HG03095 (cell line): Measurements from ENCODE around the gene ANKRD49.

Experiments
- ATAC-seq: cut with Tn5 transposase; IDR thresholded peaks from one replicate; pipeline ENCODE4 v1.9.1; 2021; ENCODE audit warnings: moderate library complexity; ENCODE audit not compliant: unreplicated experiment

Gene ANKRD49, protein sequence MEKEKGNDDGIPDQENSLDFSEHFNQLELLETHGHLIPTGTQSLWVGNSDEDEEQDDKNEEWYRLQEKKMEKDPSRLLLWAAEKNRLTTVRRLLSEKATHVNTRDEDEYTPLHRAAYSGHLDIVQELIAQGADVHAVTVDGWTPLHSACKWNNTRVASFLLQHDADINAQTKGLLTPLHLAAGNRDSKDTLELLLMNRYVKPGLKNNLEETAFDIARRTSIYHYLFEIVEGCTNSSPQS

DNA sequence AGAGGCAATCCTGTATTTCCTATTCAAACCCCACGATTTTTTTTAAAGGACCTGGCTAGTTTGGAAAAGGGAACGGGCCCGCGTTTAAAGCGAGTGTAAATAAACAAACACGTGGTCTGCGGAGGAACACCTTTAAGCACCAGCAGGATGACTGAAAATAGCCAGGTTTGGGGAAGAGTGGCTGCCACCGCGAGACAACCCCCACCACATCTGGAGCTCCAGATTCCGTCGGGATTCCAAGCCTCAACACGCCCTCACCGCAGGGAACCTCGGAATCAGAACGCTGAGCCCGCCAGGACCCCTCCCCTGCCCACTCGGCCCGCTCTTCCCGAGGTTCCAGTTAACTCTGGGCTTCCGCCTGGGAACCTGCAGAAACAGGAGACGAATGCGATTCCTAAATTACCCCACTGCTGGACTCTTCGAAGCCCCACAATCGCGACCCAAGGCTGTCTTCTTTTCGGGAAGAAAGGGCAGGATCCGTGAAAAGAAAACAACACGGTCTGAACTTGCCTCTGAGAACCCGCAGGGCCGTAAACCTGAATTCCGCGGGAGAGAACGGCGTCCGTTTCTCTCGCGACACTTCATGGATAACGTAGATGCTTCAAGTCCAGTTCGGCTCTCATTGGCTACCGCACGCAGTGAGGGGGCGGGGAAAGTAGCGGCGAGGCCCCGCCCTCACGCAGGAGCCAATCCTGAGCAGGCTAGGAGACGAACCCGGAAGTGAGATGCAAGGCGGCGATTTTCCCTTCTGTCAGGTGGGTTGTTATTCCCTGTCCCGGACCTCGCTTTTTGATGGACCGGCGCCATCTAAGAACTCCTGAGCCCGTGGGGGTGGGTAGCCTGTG lies at the start of gene ANKRD49, which contains the start of gene MRE11:
ANKRD49 (plus strand) TSS at position 704 of the 845 bp plus-strand sequence. CDS start 2,710 bp downstream, outside the sequence.
MRE11 (minus strand) TSS at position 564 of the 845 bp plus-strand sequence. CDS start 1,043 bp downstream, outside the sequence.
- ATAC-seq = peak; percentile 99

DNA sequence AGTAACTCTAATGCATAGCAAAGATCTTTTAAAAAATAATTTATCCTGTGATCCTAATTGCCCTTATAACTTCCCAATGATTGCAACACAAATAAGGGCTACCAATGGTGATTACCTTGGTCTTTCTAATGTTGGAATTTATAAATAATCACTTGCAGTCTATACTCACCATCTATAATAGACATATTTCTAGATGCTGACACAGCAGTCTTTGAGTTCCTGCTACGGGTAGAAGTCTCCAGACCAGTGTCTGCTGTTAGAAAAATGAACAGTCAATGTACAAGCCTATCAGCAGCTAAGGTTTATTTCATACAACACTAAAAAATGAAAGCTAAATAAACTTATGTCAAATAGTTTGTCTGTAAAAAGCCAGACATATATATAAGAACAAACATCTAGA lies 48.1 kb upstream of the ANKRD49 start:
- ATAC-seq = no peak

DNA sequence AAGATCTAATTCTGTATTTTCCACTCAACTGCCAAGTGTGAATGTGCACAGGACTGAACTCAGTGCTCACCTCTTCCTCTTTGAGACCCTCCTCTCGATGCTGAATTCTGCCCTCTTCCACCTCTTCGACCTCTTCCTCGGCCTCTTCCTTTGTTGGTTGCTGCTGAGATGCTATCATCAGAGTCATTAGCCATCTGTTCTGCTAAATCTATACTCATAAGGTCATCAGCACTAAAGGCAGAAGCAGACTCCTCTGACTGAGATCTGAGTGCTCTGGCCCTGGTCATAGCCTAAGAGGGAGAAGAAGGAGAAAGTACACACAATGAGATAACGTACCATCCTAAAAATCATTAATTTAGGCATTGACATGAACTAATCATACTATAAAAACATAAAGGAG lies 46.6 kb upstream of the ANKRD49 start:
- ATAC-seq = no peak

DNA sequence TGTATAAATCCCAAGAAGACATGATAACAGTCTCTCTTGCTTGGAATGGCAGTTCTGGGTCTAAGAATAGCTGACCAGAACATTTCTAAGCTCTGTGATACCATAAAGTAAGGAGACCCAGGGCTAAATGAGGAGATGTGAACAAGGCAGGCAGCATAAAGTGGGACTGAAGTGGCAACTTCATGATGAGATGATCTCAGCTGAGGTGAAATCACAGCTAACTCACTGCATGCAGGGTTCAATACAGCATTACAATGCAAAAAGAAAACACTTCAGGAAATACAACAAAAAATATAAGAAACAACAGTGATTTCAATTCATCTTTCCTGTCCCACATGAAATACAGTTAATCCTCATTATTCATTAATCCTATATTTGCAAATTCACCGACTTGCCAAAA lies 44.8 kb upstream of the ANKRD49 start:
- ATAC-seq = no peak

DNA sequence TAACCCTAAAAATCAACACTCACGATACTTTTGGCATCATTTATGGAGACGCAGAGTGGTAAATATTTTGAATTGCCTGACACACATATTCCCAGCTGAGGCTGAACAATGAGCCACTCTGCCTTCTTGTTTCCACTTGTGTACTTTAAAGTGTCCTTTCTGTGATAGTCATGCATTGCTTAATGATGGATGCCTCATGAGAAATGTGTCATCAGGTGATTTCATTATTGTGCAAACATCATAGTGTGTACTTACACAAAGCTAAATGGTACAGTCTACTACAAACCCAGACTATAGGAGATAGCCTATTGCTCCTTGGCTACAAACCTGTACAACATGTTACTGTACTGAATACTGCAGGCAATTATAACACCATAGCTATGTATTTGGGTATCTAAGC lies 44.3 kb upstream of the ANKRD49 start:
- no peak for ATAC-seq

DNA sequence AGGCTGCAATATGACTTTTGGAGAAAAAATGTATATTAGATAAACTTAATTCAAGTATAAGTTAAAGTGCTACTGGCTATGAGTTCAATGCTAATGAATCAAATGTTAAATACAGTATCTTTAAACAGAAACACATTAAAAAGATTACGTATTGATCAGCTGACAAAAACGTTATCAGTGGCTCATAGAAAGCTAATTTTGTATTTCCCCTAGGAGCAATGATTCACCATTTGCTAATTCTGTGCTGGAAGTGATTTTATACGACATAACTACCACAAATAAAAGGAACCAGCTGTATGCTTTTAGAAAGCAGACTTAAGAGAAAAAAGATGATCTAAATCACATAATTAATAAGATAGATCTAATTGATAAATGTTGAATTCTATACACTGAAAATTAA lies 43.7 kb upstream of the ANKRD49 start:
- no peak for ATAC-seq

DNA sequence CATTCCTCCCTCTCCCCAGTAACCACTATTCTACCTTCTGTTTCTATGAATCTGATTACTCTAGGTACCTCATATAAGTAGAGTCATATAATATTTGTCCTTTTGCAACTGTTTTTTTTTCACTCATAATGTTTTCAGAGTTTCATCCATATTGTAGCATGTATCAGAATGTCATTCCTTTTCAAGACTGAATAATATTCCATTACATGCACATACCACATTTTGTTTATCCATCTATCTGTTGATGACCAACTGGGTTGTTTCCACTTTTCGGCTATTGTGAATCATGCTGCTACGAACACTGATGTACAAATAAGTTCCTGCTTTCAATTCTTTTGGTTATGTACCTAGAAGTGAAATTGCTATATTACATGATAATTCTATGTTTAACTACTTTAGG lies 40.8 kb upstream of the ANKRD49 start:
- ATAC-seq = no peak

DNA sequence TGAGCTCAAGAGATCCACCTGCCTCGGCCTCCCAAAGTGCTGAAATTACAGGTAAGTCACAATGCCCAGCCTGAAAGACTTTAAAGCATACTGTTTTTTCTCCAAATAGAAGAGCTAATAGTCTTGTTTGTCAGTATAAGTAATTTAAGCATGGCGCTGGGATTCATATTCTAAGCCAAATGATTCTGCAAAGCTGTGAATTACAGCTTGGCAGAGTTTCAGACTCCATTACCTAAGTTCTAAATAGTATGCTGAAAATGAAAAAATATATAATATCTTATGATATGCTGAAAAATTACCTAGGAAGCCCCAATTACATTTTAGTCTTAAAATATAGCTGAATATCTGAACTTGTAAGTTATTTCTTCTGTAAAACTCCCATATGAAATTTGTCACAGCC lies 39.5 kb upstream of the ANKRD49 start:
- no peak for ATAC-seq

DNA sequence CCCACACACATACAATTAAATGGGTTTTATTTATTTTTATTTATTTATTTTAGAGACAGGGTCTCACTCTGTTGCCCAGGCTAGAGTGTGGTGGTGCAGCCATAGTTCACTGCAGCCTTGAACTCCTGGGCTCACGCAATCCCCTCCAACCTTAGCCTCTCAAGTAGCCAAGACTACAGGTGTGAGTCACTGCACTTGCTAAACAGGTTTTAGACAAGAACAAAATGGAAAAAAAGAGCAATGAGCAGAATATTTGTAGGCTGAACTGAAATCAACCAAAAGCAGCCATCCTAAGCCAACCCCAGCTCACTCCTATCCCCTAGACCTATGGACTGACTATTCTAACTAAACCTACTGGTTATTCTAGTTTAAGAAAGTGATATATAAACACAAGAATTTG lies 37.9 kb upstream of the ANKRD49 start:
- no peak for ATAC-seq

DNA sequence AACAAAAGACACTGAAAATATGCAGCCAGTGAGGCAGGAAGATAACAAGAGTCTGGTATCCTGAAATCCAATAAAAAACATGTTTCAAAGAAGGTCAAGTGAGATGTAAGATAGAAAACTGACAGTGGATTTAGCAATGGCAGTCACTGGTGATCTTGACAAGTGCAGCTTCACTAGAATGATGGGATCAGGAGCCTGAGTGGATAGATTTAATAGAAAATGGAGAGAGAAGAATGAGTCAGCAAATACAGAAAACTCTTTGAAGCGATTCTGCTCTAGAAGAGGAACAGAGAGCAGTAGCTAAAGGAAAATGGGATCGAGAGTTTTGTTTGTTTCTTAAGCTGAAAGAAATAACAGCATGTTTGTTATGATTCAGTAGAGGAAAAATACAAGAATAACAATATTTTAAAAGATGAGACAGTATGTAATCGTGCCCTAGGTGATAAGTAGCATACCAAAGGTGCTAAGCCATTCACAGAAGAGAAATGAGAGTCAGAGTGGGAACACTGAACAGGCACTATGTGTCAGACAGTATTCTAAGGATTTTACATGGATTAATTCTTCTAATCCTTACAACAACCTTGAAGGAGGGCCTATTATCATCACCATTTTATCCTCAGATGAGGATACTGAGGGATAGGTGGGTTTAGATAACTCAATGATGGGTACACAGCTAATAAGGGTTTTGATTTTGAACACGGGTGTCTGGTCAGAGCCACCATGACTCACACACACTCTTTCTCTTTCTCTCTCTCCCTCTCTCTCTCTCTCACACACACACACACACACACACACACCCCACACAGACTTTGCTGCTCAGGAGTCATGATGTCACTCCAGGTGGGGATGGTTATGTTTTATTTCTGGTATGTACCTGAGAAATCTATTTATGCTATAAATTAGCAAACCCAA lies 36.4 kb upstream of the ANKRD49 start:
- peak; percentile 54 for ATAC-seq

DNA sequence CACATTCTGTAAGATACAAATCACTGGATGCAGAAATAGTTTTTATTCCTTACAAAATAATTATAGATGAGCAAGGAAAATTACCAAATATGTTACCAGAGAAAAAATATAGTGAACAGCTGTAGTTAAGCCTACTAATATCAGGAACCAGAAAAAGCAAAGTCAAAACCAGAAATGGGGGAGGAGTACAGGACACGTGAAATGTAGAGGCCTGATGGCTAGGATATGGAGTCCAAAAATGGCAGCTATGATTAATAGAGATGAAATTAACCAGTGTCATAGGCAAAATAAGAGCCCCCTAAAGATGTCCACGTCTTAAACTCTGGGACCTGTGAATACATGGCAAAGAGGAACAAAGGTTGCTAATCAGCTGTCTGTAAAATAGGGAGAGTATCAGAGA lies 34.2 kb upstream of the ANKRD49 start:
- ATAC-seq = no peak

DNA sequence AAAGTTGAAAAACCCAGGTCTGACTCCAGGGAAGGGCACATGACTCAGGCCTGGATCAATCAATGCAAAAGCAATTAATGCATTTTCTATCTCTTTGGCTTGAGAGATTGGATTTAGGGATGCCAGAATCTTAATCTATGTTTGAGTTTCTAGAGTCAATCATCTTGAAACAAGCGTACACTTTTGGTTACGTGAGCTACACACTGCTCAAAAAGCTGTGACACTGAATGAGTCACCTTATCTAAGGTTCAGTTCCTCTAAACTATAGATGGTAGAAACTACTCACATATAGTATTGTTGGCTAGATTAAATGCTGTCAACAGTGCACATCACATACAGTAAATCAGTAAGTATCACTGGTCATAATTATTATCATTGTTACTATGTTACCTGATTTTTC lies 24.4 kb upstream of the ANKRD49 start:
- ATAC-seq = peak; percentile 86

DNA sequence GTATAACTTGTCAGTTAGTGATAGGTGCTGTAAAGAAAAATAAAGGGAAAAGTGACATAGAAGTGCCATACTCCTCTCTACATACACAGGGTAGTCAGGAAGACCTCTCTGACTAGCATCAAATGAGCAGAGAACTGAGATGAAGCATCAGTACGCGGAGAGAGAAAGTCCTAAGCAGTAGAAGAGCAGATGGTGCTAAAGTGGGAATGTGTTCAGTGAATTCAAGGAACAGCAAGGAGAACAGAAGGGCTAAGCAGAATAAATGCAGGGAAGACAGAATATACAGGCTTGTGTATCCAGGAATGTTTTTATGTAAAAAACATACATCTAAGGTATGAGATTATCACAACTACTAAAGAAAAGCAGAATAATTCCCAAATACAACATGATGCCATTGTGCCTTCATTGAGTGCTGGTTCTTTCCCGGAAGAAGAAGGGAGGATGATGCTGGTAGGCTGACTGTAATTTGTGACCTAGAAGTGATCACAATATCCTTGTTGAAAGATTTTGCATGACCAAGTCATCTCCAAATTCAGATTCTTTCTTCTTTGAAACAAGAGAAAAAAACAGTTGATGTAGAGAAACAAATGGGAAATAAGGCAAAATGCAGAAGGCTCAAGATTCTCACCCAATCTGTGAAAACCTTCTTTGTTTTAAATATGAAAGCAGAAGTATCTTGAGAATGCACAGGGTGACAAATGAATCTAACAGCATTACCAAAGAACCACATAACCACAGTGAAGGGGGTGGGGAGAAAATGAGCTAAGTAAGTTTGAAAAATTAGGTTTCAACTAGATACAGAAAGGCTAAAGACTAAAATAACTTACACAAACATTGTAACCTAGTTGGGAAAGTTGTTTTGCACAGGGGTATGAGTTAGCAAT lies 20.6 kb upstream of the ANKRD49 start:
- peak; percentile 85 for ATAC-seq

DNA sequence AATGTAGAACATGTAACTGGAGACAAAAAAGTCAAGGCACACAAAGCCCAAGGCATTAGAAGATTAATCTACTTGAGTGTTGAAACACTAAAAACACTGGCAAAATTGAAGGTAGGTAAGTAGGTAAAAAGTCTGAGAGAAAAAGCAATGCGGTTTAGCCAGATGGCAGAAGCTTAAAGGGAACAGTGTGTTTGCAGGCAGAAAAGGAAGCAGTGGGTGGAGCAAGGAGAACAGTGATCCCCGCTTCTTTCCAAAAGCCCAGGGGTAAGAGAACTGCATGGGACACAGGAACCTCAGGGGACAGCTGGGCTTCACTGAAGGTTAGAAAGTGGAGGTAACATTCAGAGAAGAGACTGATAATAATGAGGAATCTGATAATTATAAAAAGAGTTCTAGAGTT lies 16.2 kb upstream of the ANKRD49 start:
- no peak for ATAC-seq

DNA sequence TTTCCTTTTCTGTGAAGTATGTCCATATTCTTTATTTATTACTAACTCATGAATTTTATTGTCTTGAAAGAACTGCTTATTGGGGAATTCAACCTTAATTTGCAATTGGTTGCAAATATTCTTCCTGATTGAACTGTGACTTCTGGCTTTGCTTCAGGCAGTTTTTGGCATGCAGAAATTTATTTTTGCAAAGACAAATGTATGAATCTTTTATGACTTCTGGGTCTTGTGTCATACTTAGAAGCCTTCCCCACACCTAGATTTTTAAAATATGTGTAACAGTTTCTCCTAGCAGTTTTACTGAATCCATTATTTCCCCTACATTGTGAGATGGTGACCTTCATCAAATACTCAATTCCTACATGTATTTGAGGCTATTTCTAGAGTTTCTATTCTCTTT lies 12.4 kb upstream of the ANKRD49 start:
- ATAC-seq = no peak

DNA sequence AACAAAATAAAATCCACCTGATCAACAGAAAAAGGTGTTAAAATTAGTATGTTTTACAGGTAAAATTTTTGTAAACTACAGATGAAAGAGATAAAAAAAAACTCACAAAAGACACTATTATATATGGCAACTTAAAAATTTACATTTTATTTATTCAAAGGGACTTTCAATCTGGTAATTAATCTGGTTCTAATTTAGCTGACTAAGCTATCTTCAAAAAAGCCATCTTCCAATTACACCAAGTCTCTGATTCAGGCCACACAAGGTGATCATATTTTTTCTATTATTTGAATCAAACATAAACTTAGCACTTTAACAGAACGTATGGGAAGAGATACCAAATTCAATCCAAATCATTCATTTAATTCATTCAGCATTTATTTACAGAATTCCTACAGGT lies 7.7 kb upstream of the ANKRD49 start:
- ATAC-seq = no peak

DNA sequence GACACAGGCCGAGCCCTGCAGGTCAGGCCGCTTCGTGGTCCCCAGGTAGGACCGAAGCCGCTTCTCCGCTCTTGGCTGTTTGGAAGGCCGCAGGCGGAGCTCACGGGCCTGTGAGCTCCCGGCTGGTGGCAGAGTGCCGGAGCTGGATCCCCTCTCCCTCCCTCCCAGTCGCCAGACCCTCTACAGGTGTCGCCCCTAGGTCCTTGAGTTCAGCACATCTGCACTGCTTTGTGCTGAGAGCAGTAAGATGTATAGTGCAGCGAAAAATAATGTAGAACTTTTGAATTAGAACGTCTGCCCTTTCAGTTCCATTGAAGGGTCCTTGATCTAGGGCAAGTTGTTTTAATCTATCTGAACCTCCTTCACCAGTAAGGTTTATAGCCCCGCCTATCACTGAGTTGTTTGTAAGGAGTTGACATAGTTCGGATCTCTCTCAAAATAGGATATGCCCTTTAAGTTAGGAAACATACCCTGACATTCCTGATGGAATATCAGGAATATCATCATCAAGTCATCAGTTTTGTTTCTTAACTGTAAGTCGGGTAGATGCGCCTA lies 419 bp downstream of the ANKRD49 start:
- ATAC-seq = peak; percentile 51

DNA sequence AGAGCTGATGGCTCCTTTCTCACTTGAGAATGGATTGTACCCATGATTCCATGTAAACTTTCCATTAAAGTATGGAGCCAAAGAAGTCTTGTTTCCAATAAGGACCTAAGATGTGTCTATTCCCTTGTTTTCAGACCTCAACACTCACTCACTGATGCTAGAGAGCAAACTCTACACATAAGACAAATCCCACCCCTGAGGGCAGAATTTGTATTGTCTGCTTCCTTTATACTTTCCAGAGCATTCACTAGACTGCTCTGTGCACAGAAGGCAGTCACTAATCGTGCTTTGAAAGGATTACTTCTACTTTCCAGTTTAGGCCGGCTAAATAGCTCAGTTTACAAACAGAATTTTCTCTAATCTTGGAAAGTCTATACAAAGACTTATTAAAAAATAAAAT lies 6.4 kb downstream of the ANKRD49 start:
- ATAC-seq = no peak

DNA sequence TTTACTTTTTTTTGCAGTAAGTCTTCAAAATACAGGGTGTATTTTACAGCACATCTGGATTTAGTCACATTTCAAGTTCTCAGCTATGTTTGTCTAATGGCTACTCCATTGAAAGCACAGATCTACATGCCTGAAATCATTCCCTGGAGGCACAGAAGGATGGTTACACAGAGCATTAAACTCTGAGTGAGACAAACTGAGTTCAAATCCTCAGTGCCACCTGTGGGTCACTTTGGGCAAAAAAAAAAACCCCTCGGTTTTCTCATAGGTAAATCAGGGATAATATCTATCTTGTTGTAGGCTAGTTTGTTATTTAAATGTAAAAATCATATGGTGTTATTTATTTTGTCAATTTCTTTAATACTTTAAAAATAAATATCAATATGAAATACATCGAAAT lies 7.7 kb downstream of the ANKRD49 start:
- no peak for ATAC-seq

DNA sequence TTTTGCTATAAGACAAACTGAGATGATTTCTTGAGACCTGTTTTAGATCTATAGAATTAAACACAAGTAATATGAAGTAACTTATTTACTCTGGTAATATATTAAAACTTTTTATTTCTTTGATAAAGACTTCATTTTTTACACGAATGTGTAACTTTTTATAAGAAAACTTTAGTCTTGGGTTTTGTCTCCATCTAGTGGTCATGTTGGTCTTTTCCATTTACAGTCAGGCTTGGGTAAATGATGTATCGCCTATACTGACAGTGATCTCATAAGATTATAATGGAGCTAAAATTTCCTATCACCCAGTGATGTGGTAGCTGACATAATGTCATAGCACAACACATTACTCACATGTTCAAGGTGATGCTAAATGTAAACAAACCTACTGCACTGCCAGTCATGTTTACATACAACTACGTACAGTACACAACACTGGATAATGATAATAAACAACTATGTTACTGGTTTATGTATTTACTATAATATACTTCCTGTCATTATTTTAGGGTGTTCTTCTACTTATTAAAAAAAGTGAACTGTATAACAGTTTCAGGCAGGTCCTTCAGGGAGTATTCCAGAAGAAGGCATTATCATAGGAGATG lies 11.0 kb downstream of the ANKRD49 start:
- ATAC-seq = no peak
